HepG2 (cell line): ENCODE data around the gene ART4. TPM values are rescaled to one million over a fixed set of nuclear protein-coding genes. Genes with fewer than 3 reads are reported as not detected.

Experiments used
- ARID2 ChIP-seq: sonication (generic); formaldehyde crosslinking; IDR thresholded peaks from 2 replicates; pipeline ENCODE4 v1.8.1; 2022; ENCODE audit warnings: mild to moderate bottlenecking, missing genetic modification reagents, borderline replicate concordance
- ATF5 ChIP-seq: sonication (generic); formaldehyde crosslinking; IDR thresholded peaks from 2 replicates; pipeline ENCODE4 v1.4.0; 2020; ENCODE audit warnings: mild to moderate bottlenecking, low read depth, missing genetic modification reagents
- ATF6 ChIP-seq: sonication (generic); formaldehyde crosslinking; conservative IDR thresholded peaks from 2 replicates; pipeline ENCODE4 v1.4.0; 2020; ENCODE audit warnings: missing genetic modification reagents
- BHLHE40 ChIP-seq: IDR thresholded peaks from 2 replicates; pipeline ENCODE4 v1.6.1; 2011; ENCODE audit warnings: low read length, improper control_type of control experiment
- DNMT3B ChIP-seq: conservative IDR thresholded peaks from 2 replicates; pipeline ENCODE4 v1.6.1; 2016; ENCODE audit warnings: missing biosample characterization, control low read depth
- HMG20B ChIP-seq: conservative IDR thresholded peaks from 2 replicates; pipeline ENCODE4 v1.6.1; 2016; ENCODE audit warnings: missing genetic modification reagents, missing compliant biosample characterization
- MTF2 ChIP-seq: sonication (generic); formaldehyde crosslinking; IDR thresholded peaks from 2 replicates; pipeline ENCODE4 v1.5.0; 2020; ENCODE audit warnings: missing genetic modification reagents, borderline replicate concordance
- NFKB2 ChIP-seq: sonication (generic); formaldehyde crosslinking; IDR thresholded peaks from 2 replicates; pipeline ENCODE4 v1.4.0; 2020; ENCODE audit warnings: missing genetic modification reagents, borderline replicate concordance
- PHF20 ChIP-seq: sonication (generic); formaldehyde crosslinking; IDR thresholded peaks from 2 replicates; pipeline ENCODE4 v1.5.0; 2020; ENCODE audit warnings: mild to moderate bottlenecking, missing genetic modification reagents
- POLR2AphosphoS5 ChIP-seq: IDR thresholded peaks from 2 replicates; pipeline ENCODE4 v1.6.1; 2012; ENCODE audit warnings: low read depth, low read length
- PRPF4 ChIP-seq: fragments of 200-400 bp; formaldehyde crosslinking; IDR thresholded peaks from 2 replicates; pipeline ENCODE4 v1.6.1; 2016; ENCODE audit warnings: low read length, low read depth; ENCODE audit not compliant: poor library complexity, severe bottlenecking
- SP5 ChIP-seq: IDR thresholded peaks from 2 replicates; pipeline ENCODE4 v1.6.1; 2016; ENCODE audit warnings: low read depth, borderline replicate concordance
- TCF7L2 ChIP-seq: IDR thresholded peaks from 2 replicates; pipeline ENCODE4 v1.6.1; 2011; ENCODE audit warnings: mild to moderate bottlenecking, low read depth, low read length, moderate library complexity
- TFAP4 ChIP-seq: sonication (generic); IDR thresholded peaks from 2 replicates; pipeline ENCODE4 v1.6.1; 2016; ENCODE audit warnings: low read depth, borderline replicate concordance
- ZBTB43 ChIP-seq: sonication (generic); formaldehyde crosslinking; conservative IDR thresholded peaks from 2 replicates; pipeline ENCODE4 v1.4.0; 2020; ENCODE audit warnings: missing genetic modification reagents
- ZNF280B ChIP-seq: sonication (generic); formaldehyde crosslinking; IDR thresholded peaks from 2 replicates; pipeline ENCODE4 v1.5.0; 2020; ENCODE audit warnings: missing genetic modification reagents, mild to moderate bottlenecking, borderline replicate concordance
- ZNF30 ChIP-seq: sonication (generic); formaldehyde crosslinking; IDR thresholded peaks from 2 replicates; pipeline ENCODE4 v1.5.0; 2020; ENCODE audit warnings: mild to moderate bottlenecking, missing genetic modification reagents
- ZNF350 ChIP-seq: sonication (generic); formaldehyde crosslinking; IDR thresholded peaks from 2 replicates; pipeline ENCODE4 v1.4.0; 2020; ENCODE audit warnings: mild to moderate bottlenecking, low read depth, missing genetic modification reagents, borderline replicate concordance
- ZNF503 ChIP-seq: sonication (generic); formaldehyde crosslinking; IDR thresholded peaks from 2 replicates; pipeline ENCODE4 v1.4.0; 2020; ENCODE audit warnings: missing genetic modification reagents
- ZNF562 ChIP-seq: sonication (generic); formaldehyde crosslinking; IDR thresholded peaks from 2 replicates; pipeline ENCODE4 v1.8.0; 2022; ENCODE audit warnings: missing genetic modification reagents, borderline replicate concordance
- ZNF83 ChIP-seq: sonication (generic); formaldehyde crosslinking; IDR thresholded peaks from 2 replicates; pipeline ENCODE4 v1.4.0; 2020; ENCODE audit warnings: missing genetic modification reagents, mild to moderate bottlenecking, borderline replicate concordance
- polyA plus RNA-seq, 8 experiments: library from polyadenylated mRNA; depleted of rRNA in 3 of 8; stranded (reverse) in 7 of 8; unstranded in 1 of 8; fragments of >200 nt; fragmentation: Illumina TruSeq in 4 of 8; extraction: Trizol in 4 of 8; gene quantifications; 2 replicates each; pipeline versions ENCODE4 v1.2.1 to v1.2.3, GENCODE V29; 2011 to 2016; ENCODE audit warnings: low read depth in 4 of 8, missing spikeins in 1 of 8, mixed read lengths in 1 of 8; ENCODE audit not compliant: insufficient read depth in 1 of 8
- total RNA-seq, 5 experiments: library from RNA; depleted of rRNA; stranded (reverse); fragments of >200 nt; fragmentation: Illumina TruSeq; extraction: Trizol; gene quantifications; 2 replicates each; pipeline ENCODE4 v1.2.3, GENCODE V29; 2016; ENCODE audit warnings: low read depth in 1 of 5

The ART4 gene
- total and polyA plus RNA-seq, 2 of the 13 experiments (the other 11 are each of a cell fraction or from before 2014, with no cell fraction given): 17.6 to 20.3 TPM

GRCh38 chr12:14843425-14843887 lies at the start of gene ART4 (continued):
- TF ChIP-seq ZNF83 (CRISPR knock-in tag): no peak
- peak; percentile 72 for TF ChIP-seq POLR2AphosphoS5
- TF ChIP-seq SP5 (CRISPR knock-in tag): no peak
- no peak for TF ChIP-seq ARID2
- peak; percentile 46; the same call in 1 of the 2 replicates for TF ChIP-seq TFAP4
- no peak for TF ChIP-seq ZNF30
- TF ChIP-seq TCF7L2: no peak
- TF ChIP-seq DNMT3B (CRISPR knock-in tag): no peak
- no peak for TF ChIP-seq HMG20B (CRISPR knock-in tag)
- TF ChIP-seq PRPF4: no peak
- no peak for TF ChIP-seq ZNF350
- no peak for TF ChIP-seq MTF2 (CRISPR knock-in tag)
- TF ChIP-seq ATF5 (CRISPR knock-in tag): no peak
- no peak for TF ChIP-seq ATF6 (CRISPR knock-in tag)
- no peak for TF ChIP-seq ZNF562 (CRISPR knock-in tag)
- TF ChIP-seq PHF20 (CRISPR knock-in tag): no peak
- 0 out of 2 replicates have a peak, but pooled peaks have one; percentile 26 for TF ChIP-seq ZNF503 (CRISPR knock-in tag)
- no peak for TF ChIP-seq NFKB2 (CRISPR knock-in tag)
- no peak for TF ChIP-seq BHLHE40
- no peak for TF ChIP-seq ZNF280B (CRISPR knock-in tag)
- no peak; the same call in 1 of the 2 replicates for TF ChIP-seq ZBTB43 (CRISPR knock-in tag)
